ENCODE data around the gene KLHL13.

Gene KLHL13

GRCh38 chrX:118116713-118117550, at the start of gene KLHL13:
TSS of gene KLHL13 (minus strand) at chrX:118116810. CDS start at chrX:118028473, 88,337 bp downstream.
- CTCF ChIA-PET = interaction anchor here (0.6 kb wide), 1 partner anchor 48 kb away, joined by 4 read pairs; no protein-coding TSS in a partner anchor
- POLR2A ChIA-PET = interaction anchor here (0.8 to 1.0 kb wide), 2 partner anchors 29 to 62 kb away, joined by 3 read pairs; no protein-coding TSS in a partner anchor

GRCh38 chrX:118164138-118164537, 47.5 kb upstream of the KLHL13 start:
- DNase-seq (ENCODE audit: extremely low spot score) = no peak
- TF ChIP-seq FOXA1 (IDR thresholded peaks at IDR 0.05) (no peak), PKNOX1 (IDR thresholded peaks at IDR 0.05) (no peak), SUZ12 (IDR thresholded peaks at IDR 0.05) (no peak), CTBP1 (IDR thresholded peaks at IDR 0.05; ENCODE audit: borderline replicate concordance) (no peak), NFRKB (IDR thresholded peaks at IDR 0.05) (no peak), ZNF384 (IDR thresholded peaks at IDR 0.05) (no peak), TARDBP (IDR thresholded peaks at IDR 0.05) (no peak), L3MBTL2 (conservative IDR thresholded peaks at IDR 0.05) (no peak), HDGF (IDR thresholded peaks at IDR 0.05; ENCODE audit: borderline replicate concordance) (no peak), SP1 (IDR thresholded peaks at IDR 0.05) (no peak), ELF4 (IDR thresholded peaks at IDR 0.05) (no peak), LEF1 (IDR thresholded peaks at IDR 0.05; ENCODE audit: borderline replicate concordance) (no peak), FOXM1 (IDR thresholded peaks at IDR 0.05; ENCODE audit: borderline replicate concordance) (no peak), BHLHE40 (IDR thresholded peaks at IDR 0.05; ENCODE audit: borderline replicate concordance) (no peak), FOXK2 (IDR thresholded peaks at IDR 0.05) (no peak), ARNT (IDR thresholded peaks at IDR 0.05) (no peak)
- ChIA-PET CTCF (no interaction called here), POLR2A (no interaction called here)

More at GRCh38 chrX:118116713-118117550, at the start of gene KLHL13:
- TF ChIP-seq ZNF384 (IDR thresholded peaks at IDR 0.05) (no peak), TARDBP (IDR thresholded peaks at IDR 0.05) (no peak), FOXM1 (IDR thresholded peaks at IDR 0.05; ENCODE audit: borderline replicate concordance) (no peak), ELF4 (IDR thresholded peaks at IDR 0.05) (no peak), SUZ12 (IDR thresholded peaks at IDR 0.05) (no peak), L3MBTL2 (conservative IDR thresholded peaks at IDR 0.05) (no peak), ARNT (IDR thresholded peaks at IDR 0.05) (no peak), BHLHE40 (IDR thresholded peaks at IDR 0.05; ENCODE audit: borderline replicate concordance) (no peak), LEF1 (IDR thresholded peaks at IDR 0.05; ENCODE audit: borderline replicate concordance) (no peak), NFRKB (IDR thresholded peaks at IDR 0.05) (no peak), HDGF (IDR thresholded peaks at IDR 0.05; ENCODE audit: borderline replicate concordance) (no peak), CTBP1 (IDR thresholded peaks at IDR 0.05; ENCODE audit: borderline replicate concordance) (no peak)
- DNase-seq (ENCODE audit: extremely low spot score) = peak; percentile 71

- ChIA-PET CTCF (no interaction called here), POLR2A (no interaction called here)
- no peak for TF ChIP-seq TARDBP (IDR thresholded peaks at IDR 0.05)
- TF ChIP-seq SUZ12 (IDR thresholded peaks at IDR 0.05) = no peak
- TF ChIP-seq FOXM1 (IDR thresholded peaks at IDR 0.05; ENCODE audit: borderline replicate concordance) = no peak
- TF ChIP-seq ELF4 (IDR thresholded peaks at IDR 0.05) = no peak
- no peak for TF ChIP-seq L3MBTL2 (conservative IDR thresholded peaks at IDR 0.05)
- no peak for TF ChIP-seq BHLHE40 (IDR thresholded peaks at IDR 0.05; ENCODE audit: borderline replicate concordance)
- no peak for TF ChIP-seq SP1 (IDR thresholded peaks at IDR 0.05)
- no peak for TF ChIP-seq PKNOX1 (IDR thresholded peaks at IDR 0.05)
- no peak for TF ChIP-seq FOXK2 (IDR thresholded peaks at IDR 0.05)
- TF ChIP-seq ZNF384 (IDR thresholded peaks at IDR 0.05) = no peak
- TF ChIP-seq HDGF (IDR thresholded peaks at IDR 0.05; ENCODE audit: borderline replicate concordance) = no peak
- TF ChIP-seq ARNT (IDR thresholded peaks at IDR 0.05) = no peak
- TF ChIP-seq CTBP1 (IDR thresholded peaks at IDR 0.05; ENCODE audit: borderline replicate concordance) = no peak
- no peak for TF ChIP-seq FOXA1 (IDR thresholded peaks at IDR 0.05)
- no peak for TF ChIP-seq LEF1 (IDR thresholded peaks at IDR 0.05; ENCODE audit: borderline replicate concordance)
- no peak for TF ChIP-seq NFRKB (IDR thresholded peaks at IDR 0.05)
- no peak for DNase-seq (ENCODE audit: extremely low spot score)
Observed at GRCh38 chrX:118156953-118157608, 40.5 kb upstream of the KLHL13 start.

- TF ChIP-seq SP1 (IDR thresholded peaks at IDR 0.05) (no peak), NFRKB (IDR thresholded peaks at IDR 0.05) (no peak), SUZ12 (IDR thresholded peaks at IDR 0.05) (no peak)
- ChIA-PET CTCF (no interaction called here), POLR2A (no interaction called here)
- no peak for DNase-seq (ENCODE audit: extremely low spot score)
Observed at GRCh38 chrX:118156254-118156952, 39.8 kb upstream of the KLHL13 start.

- DNase-seq (ENCODE audit: extremely low spot score) = no peak
- POLR2A ChIA-PET = no interaction called here
- TF ChIP-seq SP1 (IDR thresholded peaks at IDR 0.05) (no peak), CTBP1 (IDR thresholded peaks at IDR 0.05; ENCODE audit: borderline replicate concordance) (no peak), HDGF (IDR thresholded peaks at IDR 0.05; ENCODE audit: borderline replicate concordance) (no peak), LEF1 (IDR thresholded peaks at IDR 0.05; ENCODE audit: borderline replicate concordance) (no peak), ARNT (IDR thresholded peaks at IDR 0.05) (no peak), NFRKB (IDR thresholded peaks at IDR 0.05) (no peak), L3MBTL2 (conservative IDR thresholded peaks at IDR 0.05) (no peak), FOXA1 (IDR thresholded peaks at IDR 0.05) (no peak), SUZ12 (IDR thresholded peaks at IDR 0.05) (no peak), FOXK2 (IDR thresholded peaks at IDR 0.05) (no peak), FOXM1 (IDR thresholded peaks at IDR 0.05; ENCODE audit: borderline replicate concordance) (no peak), ELF4 (IDR thresholded peaks at IDR 0.05) (no peak), ZNF384 (IDR thresholded peaks at IDR 0.05) (no peak), TARDBP (IDR thresholded peaks at IDR 0.05) (no peak), PKNOX1 (IDR thresholded peaks at IDR 0.05) (no peak)
- CTCF ChIA-PET = no interaction called here
Observed at GRCh38 chrX:118153270-118153669, 36.7 kb upstream of the KLHL13 start.

Data from HEK293T (cell line).